BLaER1 treated with 17β-estradiol and CSF1 and Interleukin-3, amounts not matched to agents 10 nM and 100 nM (cell line): ENCODE data around the gene ANKRD55.
"Not testable (repeated sequence)": the region's sequence is repeated elsewhere in the genome, so short reads cannot be mapped to it uniquely, and the experiment has no call there.

Experiments
- H3K27ac ChIP-seq, 11 experiments: shearing (Covaris generic); formaldehyde crosslinking; 2 replicates each; pipeline ENCODE4 v1.8.1; 2022
- H3K27me3 ChIP-seq, 11 experiments: shearing (Covaris generic); formaldehyde crosslinking; 2 replicates each; pipeline ENCODE4 v1.8.1; 2022
- H3K36me3 ChIP-seq, 11 experiments: shearing (Covaris generic); formaldehyde crosslinking; 2 replicates each; pipeline ENCODE4 v1.8.1; 2022
- H3K4me1 ChIP-seq, 10 experiments: shearing (Covaris generic); formaldehyde crosslinking; 2 replicates each; pipeline ENCODE4 v1.8.1; 2022
- H3K4me2 ChIP-seq, 11 experiments: shearing (Covaris generic); formaldehyde crosslinking; 2 replicates each; pipeline ENCODE4 v1.8.1; 2022
- H3K4me3 ChIP-seq, 10 experiments: shearing (Covaris generic); formaldehyde crosslinking; 2 replicates each; pipeline ENCODE4 v1.8.1; 2022
- H3K9ac ChIP-seq, 11 experiments: shearing (Covaris generic); formaldehyde crosslinking; 2 replicates each; pipeline ENCODE4 v1.8.1; 2022
- H3K9me3 ChIP-seq, 11 experiments: shearing (Covaris generic); formaldehyde crosslinking; replicated peaks in 1 of 11; 2 replicates each; pipeline ENCODE4 v1.8.1; 2022
- H4K20me1 ChIP-seq, 11 experiments: shearing (Covaris generic); formaldehyde crosslinking; 2 replicates each; pipeline ENCODE4 v1.8.1; 2022
- Cebpa-rat ChIP-seq, 11 experiments: shearing (Covaris generic); IDR thresholded peaks; 2 replicates each; pipeline ENCODE4 v1.8.1; 2022

Gene ANKRD55

GRCh38 chr5:56207537-56207936, 25.6 kb downstream of the ANKRD55 start:
- no peak overlapping the region for H3K27ac ChIP-seq
- TF ChIP-seq Cebpa-rat (IDR thresholded peaks at IDR 0.05), result no peak

GRCh38 chr5:56206126-56206910, 26.8 kb downstream of the ANKRD55 start:
- peaks cover 0 to 23% (median 0%) of the 10 kb centered on the region in 10 experiments; a peak in 6 of 20 replicates for H3K4me1 ChIP-seq
- H3K27ac ChIP-seq, result no peak overlapping the region
- TF ChIP-seq Cebpa-rat (IDR thresholded peaks at IDR 0.05), result no peak
- no peak overlapping the region for H3K4me3 ChIP-seq
- H3K9me3 ChIP-seq, result peaks cover 0 to 18% (median 8%) of the 10 kb centered on the region in 11 experiments; a peak in 13 of 22 replicates
- H3K4me2 ChIP-seq, result peak overlapping the region in 3 of 11 experiments; percentile 22 to 39 (median 37); a peak in 5 of 22 replicates
- H3K9ac ChIP-seq, result no peak overlapping the region
- no peaks in the 10 kb centered on the region for H3K36me3 ChIP-seq
- no peaks in the 10 kb centered on the region for H4K20me1 ChIP-seq
- H3K27me3 ChIP-seq, result no peaks in the 10 kb centered on the region

More at GRCh38 chr5:56207537-56207936, 25.6 kb downstream of the ANKRD55 start:
- Histone ChIP-seq H3K9ac (no peak overlapping the region), H3K27me3 (no peaks in the 10 kb centered on the region), H3K4me1 (peaks cover 0 to 15% (median 0%) of the 10 kb centered on the region in 10 experiments; a peak in 6 of 20 replicates), H3K4me3 (no peak overlapping the region), H4K20me1 (no peaks in the 10 kb centered on the region), H3K36me3 (no peaks in the 10 kb centered on the region), H3K4me2 (no peak overlapping the region), H3K9me3 (peaks cover 0 to 18% (median 8%) of the 10 kb centered on the region in 11 experiments; a peak in 13 of 22 replicates)

DNA sequence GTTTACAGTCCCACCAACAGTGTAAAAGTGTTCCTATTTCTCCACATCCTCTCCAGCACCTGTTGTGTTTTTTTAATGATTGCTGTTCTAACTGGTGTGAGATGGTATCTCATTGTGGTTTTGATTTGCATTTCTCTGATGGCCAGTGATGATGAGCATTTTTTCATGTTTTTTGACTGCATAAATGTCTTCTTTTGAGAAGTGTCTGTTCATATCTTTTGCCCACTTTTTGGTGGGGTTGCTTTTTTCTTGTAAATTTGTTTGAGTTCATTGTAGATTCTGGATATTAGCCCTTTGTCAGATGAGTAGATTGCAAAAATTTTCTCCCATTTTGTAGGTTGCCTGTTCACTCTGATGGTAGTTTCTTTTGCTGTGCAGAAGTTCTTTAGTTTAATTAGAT, 29.2 kb downstream of the ANKRD55 start:
- not testable (repeated sequence) for H3K36me3 ChIP-seq

GRCh38 chr5:56202483-56202882, 30.6 kb downstream of the ANKRD55 start:
- peak overlapping the region in 1 of 11 experiments; percentile 27; a peak in 1 of 22 replicates for H3K27ac ChIP-seq
- no peaks in the 10 kb centered on the region for H3K36me3 ChIP-seq
- no peak for TF ChIP-seq Cebpa-rat (IDR thresholded peaks at IDR 0.05)
- no peak overlapping the region for H3K9ac ChIP-seq
- no peaks in the 10 kb centered on the region for H4K20me1 ChIP-seq
- H3K4me1 ChIP-seq, result peaks cover 0 to 33% (median 6%) of the 10 kb centered on the region in 10 experiments; a peak in 11 of 20 replicates
- H3K4me3 ChIP-seq, result no peak overlapping the region
- peaks cover 0 to 12% (median 6%) of the 10 kb centered on the region in 11 experiments; a peak in 10 of 22 replicates for H3K9me3 ChIP-seq
- H3K27me3 ChIP-seq, result no peaks in the 10 kb centered on the region
- peak overlapping the region in 3 of 11 experiments; percentile 3 to 43 (median 16); a peak in 3 of 22 replicates for H3K4me2 ChIP-seq

More for the DNA sequence above, 29.2 kb downstream of the ANKRD55 start:
- H3K9me3 ChIP-seq, result peaks cover 0 to 12% (median 6%) of the 10 kb centered on the region in 11 experiments; a peak in 10 of 22 replicates
- H3K4me1 ChIP-seq, result peaks cover 0 to 33% (median 6%) of the 10 kb centered on the region in 10 experiments; a peak in 11 of 20 replicates
- H3K4me2 ChIP-seq, H3K9ac ChIP-seq, H3K4me3 ChIP-seq, H4K20me1 ChIP-seq, H3K27ac ChIP-seq, H3K27me3 ChIP-seq: not testable (repeated sequence)

GRCh38 chr5:56201762-56202261, 31.3 kb downstream of the ANKRD55 start:
- not testable (repeated sequence) for H3K4me3 ChIP-seq, H4K20me1 ChIP-seq, H3K9ac ChIP-seq, H3K27ac ChIP-seq, H3K36me3 ChIP-seq, H3K27me3 ChIP-seq
- Histone ChIP-seq H3K4me2 (peak overlapping the region in 1 of 11 experiments; percentile 43; a peak in 1 of 22 replicates), H3K4me1 (peaks cover 0 to 31% (median 6%) of the 10 kb centered on the region in 10 experiments; a peak in 11 of 20 replicates), H3K9me3 (peaks cover 0 to 12% (median 6%) of the 10 kb centered on the region in 11 experiments; a peak in 10 of 22 replicates)

- H3K36me3 ChIP-seq, result no peaks in the 10 kb centered on the region
- peaks cover 0 to 24% (median 6%) of the 10 kb centered on the region in 10 experiments; a peak in 11 of 20 replicates for H3K4me1 ChIP-seq
- no peak overlapping the region for H3K4me3 ChIP-seq
- peaks cover 0 to 12% (median 6%) of the 10 kb centered on the region in 11 experiments; a peak in 10 of 22 replicates for H3K9me3 ChIP-seq
- no peaks in the 10 kb centered on the region for H3K27me3 ChIP-seq
- no peak overlapping the region for H3K9ac ChIP-seq
- no peak for TF ChIP-seq Cebpa-rat (IDR thresholded peaks at IDR 0.05)
- H4K20me1 ChIP-seq, result no peaks in the 10 kb centered on the region
- no peak overlapping the region for H3K27ac ChIP-seq
- H3K4me2 ChIP-seq, result peak overlapping the region in 4 of 11 experiments; percentile 1 to 28 (median 14); a peak in 4 of 22 replicates
Observed at GRCh38 chr5:56200971-56201666, 32.0 kb downstream of the ANKRD55 start.

- TF ChIP-seq Cebpa-rat (IDR thresholded peaks at IDR 0.05), result no peak
Observed at GRCh38 chr5:56195016-56195415, 38.1 kb downstream of the ANKRD55 start.

DNA sequence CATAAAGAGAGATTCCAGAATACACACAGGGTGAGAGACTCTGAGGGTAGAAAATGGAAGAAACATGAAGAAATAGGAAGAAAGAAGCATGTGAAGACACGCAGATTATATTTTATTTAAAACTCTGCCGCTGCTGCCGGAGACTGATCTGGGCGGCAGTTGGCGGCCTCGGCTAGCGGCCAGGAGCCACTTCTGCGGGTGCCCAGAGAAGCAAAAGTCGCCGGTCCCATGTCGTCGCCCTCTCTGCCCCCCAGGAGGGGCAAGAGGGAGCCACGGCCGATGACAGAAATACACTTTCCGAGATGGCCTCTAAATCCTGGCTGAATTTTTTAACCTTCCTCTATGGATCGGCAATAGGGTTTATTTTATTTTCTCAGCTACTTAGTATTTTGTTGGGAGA, 40.9 kb downstream of the ANKRD55 start:
- TF ChIP-seq Cebpa-rat (IDR thresholded peaks at IDR 0.05), result no peak
- H3K4me3 ChIP-seq, result no peak overlapping the region
- peaks cover 9 to 32% (median 20%) of the 10 kb centered on the region in 11 experiments; a peak in 18 of 22 replicates for H3K9me3 ChIP-seq
- no peaks in the 10 kb centered on the region for H3K36me3 ChIP-seq
- H3K27ac ChIP-seq, result peak overlapping the region in 4 of 11 experiments; percentile 63 to 72 (median 68); a peak in 7 of 22 replicates
- H3K27me3 ChIP-seq, result no peaks in the 10 kb centered on the region
- no peaks in the 10 kb centered on the region for H4K20me1 ChIP-seq
- H3K4me1 ChIP-seq, result peaks cover 8 to 52% (median 19%) of the 10 kb centered on the region in 10 experiments; a peak in 18 of 20 replicates
- peak overlapping the region in 5 of 11 experiments; percentile 16 to 77 (median 64); a peak in 8 of 22 replicates for H3K4me2 ChIP-seq
- peak overlapping the region in 3 of 11 experiments; percentile 36 to 58 (median 49); a peak in 5 of 22 replicates for H3K9ac ChIP-seq

More at GRCh38 chr5:56195016-56195415, 38.1 kb downstream of the ANKRD55 start:
- Histone ChIP-seq H3K9me3 (peaks cover 2 to 18% (median 14%) of the 10 kb centered on the region in 11 experiments; a peak in 18 of 22 replicates), H4K20me1 (no peaks in the 10 kb centered on the region), H3K27me3 (no peaks in the 10 kb centered on the region), H3K27ac (no peak overlapping the region), H3K36me3 (no peaks in the 10 kb centered on the region), H3K4me2 (no peak overlapping the region), H3K4me1 (peaks cover 8 to 36% (median 19%) of the 10 kb centered on the region in 10 experiments; a peak in 18 of 20 replicates), H3K9ac (no peak overlapping the region), H3K4me3 (no peak overlapping the region)
